A204.1 (cell line): ENCODE measurements around the gene ANKDD1B.

Source experiments
- FAIRE-seq: peaks from 2 replicates; lab custom pipeline; 2012; peaks lifted over from hg19 to GRCh38; lab: Jason Lieb, UNC

ANKDD1B gene

GRCh38 chr5:75707911-75708509 is 96.8 kb downstream of the ANKDD1B start:
- FAIRE-seq: no peak

DNA sequence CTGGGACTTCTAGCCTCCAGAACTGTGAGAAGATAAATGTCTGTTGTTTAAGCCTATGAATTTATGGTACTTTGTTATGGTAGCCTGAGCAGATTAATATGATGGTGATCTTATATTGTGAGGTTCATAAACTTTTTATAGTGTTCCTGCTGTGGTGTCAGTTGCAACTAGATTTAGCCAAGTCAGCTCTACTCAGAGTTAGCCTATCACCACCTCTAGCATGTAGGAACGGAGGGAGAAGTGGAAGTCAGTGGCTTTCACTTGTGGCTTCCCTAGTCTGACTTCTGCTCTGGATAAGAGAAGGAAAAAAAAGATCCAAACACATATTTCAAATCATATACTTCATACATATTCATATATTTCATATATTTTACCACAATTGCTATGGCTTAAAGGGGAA is 99.4 kb downstream of the ANKDD1B start:
- FAIRE-seq: no peak

GRCh38 chr5:75711151-75711550 is 99.9 kb downstream of the ANKDD1B start:
- FAIRE-seq: no peak

GRCh38 chr5:75712091-75712490 is 100.8 kb downstream of the ANKDD1B start:
- FAIRE-seq: no peak

- no peak for FAIRE-seq
These were observed 105.4 kb downstream of the ANKDD1B start for GRCh38 chr5:75716715-75717081.

GRCh38 chr5:75717082-75717922 is 106.0 kb downstream of the ANKDD1B start, which contains the start of gene POC5:
TSS of gene POC5 (minus strand) at chr5:75717437. CDS start at chr5:75712937, 4,500 bp downstream.
- FAIRE-seq: peak; percentile 99

DNA sequence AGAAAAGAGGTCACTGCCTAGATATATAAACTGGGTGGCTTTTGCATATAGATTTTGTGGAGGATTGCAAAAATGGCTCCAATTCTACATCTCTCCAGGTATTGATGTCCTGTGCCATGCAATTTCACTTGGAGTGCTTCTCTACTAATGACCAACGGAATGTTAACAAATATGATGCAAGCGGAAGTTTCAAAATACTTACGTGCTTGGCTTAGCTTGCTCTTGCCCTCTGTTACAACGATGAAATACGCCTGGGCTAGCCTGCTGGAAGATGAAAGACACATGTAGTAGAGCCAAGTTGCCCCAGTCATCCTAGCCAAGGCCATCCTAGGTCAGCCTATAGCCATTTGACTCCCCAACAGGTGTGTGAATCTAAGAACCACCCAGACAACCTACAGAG is 109.6 kb downstream of the ANKDD1B start:
- no peak for FAIRE-seq
